Panc1 (cell line): ENCODE measurements around the gene PAFAH1B2. TPM values are rescaled to one million over a fixed set of nuclear protein-coding genes. Genes with fewer than 3 reads are reported as not detected.
A peak's percentile ranks its signal among the peaks of the same experiment; 100 is the strongest.

Experiments
- ATAC-seq: fragments of 200-7000 bp; cut with Tn5 transposase; 2 replicates; pipeline ENCODE4 v1.9.1; 2020; ENCODE audit warnings: mild to moderate bottlenecking, moderate library complexity
- BruUV-seq: library from RNA; stranded (reverse); fragments of 400-500 nt; replicated peaks from 2 replicates; lab custom pipeline; 2021; lab: Mats Ljungman, UMichigan
- CTCF ChIA-PET: fragments of 300-600 bp; sonication (Branson Sonifier 250); formaldehyde crosslinking; loops from one replicate; lab custom pipeline; 2022; ENCODE audit warnings: antibody characterized with exemption; lab: Charles Lee
- POLR2A ChIA-PET: fragments of 300-600 bp; sonication (Branson Sonifier 250); formaldehyde crosslinking; loops from one replicate; lab custom pipeline; 2022; ENCODE audit warnings: antibody characterized with exemption; lab: Charles Lee
- DNase-seq: peaks from one replicate; pipeline ENCODE4 v3.0.0-alpha.2; 2010; ENCODE audit warnings: low read depth, low spot score
- H3K27ac ChIP-seq: 2 replicates; pipeline ENCODE4 v1.5.1; 2011; ENCODE audit warnings: mild to moderate bottlenecking, low read length, inconsistent platforms
- H3K27me3 ChIP-seq: fragments of 200-500 bp; sonication (Bioruptor generic); 2 replicates; pipeline ENCODE4 v1.6.0; 2014; ENCODE audit warnings: low read length, inconsistent platforms; ENCODE audit not compliant: control insufficient read depth, insufficient read depth
- H3K36me3 ChIP-seq: fragments of 200-500 bp; sonication (Bioruptor generic); 2 replicates; pipeline ENCODE4 v1.5.1; 2014; ENCODE audit warnings: inconsistent platforms, mild to moderate bottlenecking, low read length, moderate library complexity; ENCODE audit not compliant: control insufficient read depth, insufficient read depth
- H3K4me1 ChIP-seq: 2 replicates; pipeline ENCODE4 v1.5.1; 2011; ENCODE audit warnings: inconsistent platforms, mild to moderate bottlenecking, low read length, moderate library complexity; ENCODE audit not compliant: control insufficient read depth, insufficient read depth
- H3K4me3 ChIP-seq, 2 experiments: 2 replicates each; pipeline ENCODE4 v1.5.1; 2011 to 2012; ENCODE audit warnings: low read depth in 2 of 2, low read length in 2 of 2, mild to moderate bottlenecking in 2 of 2, inconsistent platforms in 1 of 2, moderate library complexity in 1 of 2
- H3K9me3 ChIP-seq: fragments of 200-500 bp; sonication (Bioruptor generic); 2 replicates; pipeline ENCODE4 v1.5.1; 2014; ENCODE audit warnings: low read depth, mild to moderate bottlenecking, inconsistent platforms, low read length, moderate library complexity; ENCODE audit not compliant: control insufficient read depth, insufficient read depth
- POLR2AphosphoS5 ChIP-seq: IDR thresholded peaks from 2 replicates; pipeline ENCODE4 v1.6.1; 2012; ENCODE audit warnings: mild to moderate bottlenecking, low read depth, low read length, moderate library complexity
- SIN3A ChIP-seq: IDR thresholded peaks from 2 replicates; pipeline ENCODE4 v1.6.1; 2012; ENCODE audit warnings: low read depth, mild to moderate bottlenecking, low read length, moderate library complexity, borderline replicate concordance; ENCODE audit not compliant: insufficient read depth
- TCF7L2 ChIP-seq: IDR thresholded peaks from 2 replicates; pipeline ENCODE4 v1.6.1; 2011; ENCODE audit warnings: mild to moderate bottlenecking, low read depth, low read length, inconsistent platforms
- in situ Hi-C: cut with HindIII; loops from 2 replicates; pipeline ENCODE4 v1.10.0; 2016; ENCODE audit warnings: low sequenced_read_pairs, low pct_unique_long_range_greater_than_20kb
- intact Hi-C: fragments of 100-400 bp; cut with micrococcal nuclease; formaldehyde crosslinking; loops from one replicate; pipeline ENCODE4 v1.10.0; 2022; ENCODE audit not compliant: unreplicated experiment
- total RNA-seq: library from RNA; stranded (reverse); gene quantifications from one replicate; pipeline ENCODE4 v1.2.1, GENCODE V29; 2021; ENCODE audit not compliant: unreplicated experiment
- TF ChIP-seq, protein P1 (sequence below): fragments of 450-650 bp; IDR thresholded peaks from 2 replicates; pipeline ENCODE4 v1.5.1; 2017; ENCODE audit warnings: mild to moderate bottlenecking
- TF ChIP-seq, protein P2 (sequence below), 2 experiments: IDR thresholded peaks; 2 replicates each; pipeline ENCODE4 v1.6.1; 2011 to 2012; ENCODE audit warnings: low read depth in 2 of 2, control low read depth in 1 of 2, low read length in 1 of 2, mild to moderate bottlenecking in 1 of 2, moderate library complexity in 1 of 2; ENCODE audit not compliant: insufficient read depth in 1 of 2

Gene PAFAH1B2
- total RNA-seq, 1 experiment from 2014 or later, result 179 TPM

DNA sequence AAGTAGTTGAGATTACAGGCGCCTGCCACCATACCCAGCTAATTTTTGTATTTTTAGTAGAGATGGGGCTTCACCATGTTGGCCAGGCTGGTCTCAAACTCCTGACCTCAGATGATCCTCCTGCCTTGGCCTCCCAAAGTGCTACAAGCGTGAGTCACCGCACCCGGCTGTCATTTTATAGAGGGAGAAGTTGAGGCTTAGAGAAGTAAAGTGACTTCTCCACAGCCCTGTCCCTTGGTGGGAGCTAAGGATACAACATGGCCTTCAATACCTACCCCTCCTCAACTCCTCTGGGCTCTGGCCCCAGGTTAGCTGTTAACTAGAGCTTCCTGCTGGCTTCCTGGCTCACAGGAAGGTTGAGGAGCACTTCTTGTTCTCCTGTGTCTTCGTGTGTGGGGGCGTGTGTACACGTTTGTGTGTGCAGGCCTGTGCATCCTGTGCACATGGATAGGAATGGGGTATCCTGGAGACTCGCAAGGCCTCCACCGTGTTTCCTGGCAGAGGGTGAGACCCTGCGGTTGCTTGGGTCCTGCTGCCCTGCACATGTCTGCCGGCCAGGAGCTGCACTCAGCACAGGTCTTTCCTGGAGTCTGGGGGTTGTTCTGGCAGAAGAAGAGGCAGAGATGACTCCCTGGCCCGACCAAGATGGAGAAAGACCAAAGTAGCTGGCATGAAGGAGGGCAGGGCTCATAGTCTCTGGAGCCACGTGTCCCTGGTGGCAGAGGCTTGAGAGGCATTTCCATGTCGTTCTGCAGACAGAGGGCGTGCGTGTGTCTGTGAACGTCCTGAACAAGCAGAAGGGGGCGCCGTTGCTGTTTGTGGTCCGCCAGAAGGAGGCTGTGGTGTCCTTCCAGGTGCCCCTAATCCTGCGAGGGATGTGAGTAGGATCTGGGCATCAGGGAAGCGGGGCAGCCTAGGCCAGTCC is 36.8 kb downstream of the PAFAH1B2 start:
- Histone ChIP-seq H3K9me3 (no peaks in the 10 kb centered on the region), H3K27me3 (no peaks in the 10 kb centered on the region), H3K4me1 (peaks cover 20% of the 10 kb centered on the region), H3K4me3 (no peak overlapping the region), H3K27ac (no peak overlapping the region), H3K36me3 (no peaks in the 10 kb centered on the region)
- DNase-seq (peak; percentile 24), ATAC-seq (no peak)
- TF ChIP-seq POLR2AphosphoS5 (no peak), SIN3A (no peak), TCF7L2 (no peak)
- TF ChIP-seq, protein P1, sequence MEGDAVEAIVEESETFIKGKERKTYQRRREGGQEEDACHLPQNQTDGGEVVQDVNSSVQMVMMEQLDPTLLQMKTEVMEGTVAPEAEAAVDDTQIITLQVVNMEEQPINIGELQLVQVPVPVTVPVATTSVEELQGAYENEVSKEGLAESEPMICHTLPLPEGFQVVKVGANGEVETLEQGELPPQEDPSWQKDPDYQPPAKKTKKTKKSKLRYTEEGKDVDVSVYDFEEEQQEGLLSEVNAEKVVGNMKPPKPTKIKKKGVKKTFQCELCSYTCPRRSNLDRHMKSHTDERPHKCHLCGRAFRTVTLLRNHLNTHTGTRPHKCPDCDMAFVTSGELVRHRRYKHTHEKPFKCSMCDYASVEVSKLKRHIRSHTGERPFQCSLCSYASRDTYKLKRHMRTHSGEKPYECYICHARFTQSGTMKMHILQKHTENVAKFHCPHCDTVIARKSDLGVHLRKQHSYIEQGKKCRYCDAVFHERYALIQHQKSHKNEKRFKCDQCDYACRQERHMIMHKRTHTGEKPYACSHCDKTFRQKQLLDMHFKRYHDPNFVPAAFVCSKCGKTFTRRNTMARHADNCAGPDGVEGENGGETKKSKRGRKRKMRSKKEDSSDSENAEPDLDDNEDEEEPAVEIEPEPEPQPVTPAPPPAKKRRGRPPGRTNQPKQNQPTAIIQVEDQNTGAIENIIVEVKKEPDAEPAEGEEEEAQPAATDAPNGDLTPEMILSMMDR, result no peak; the same call in 1 of the 2 replicates
- TF ChIP-seq, protein P2, sequence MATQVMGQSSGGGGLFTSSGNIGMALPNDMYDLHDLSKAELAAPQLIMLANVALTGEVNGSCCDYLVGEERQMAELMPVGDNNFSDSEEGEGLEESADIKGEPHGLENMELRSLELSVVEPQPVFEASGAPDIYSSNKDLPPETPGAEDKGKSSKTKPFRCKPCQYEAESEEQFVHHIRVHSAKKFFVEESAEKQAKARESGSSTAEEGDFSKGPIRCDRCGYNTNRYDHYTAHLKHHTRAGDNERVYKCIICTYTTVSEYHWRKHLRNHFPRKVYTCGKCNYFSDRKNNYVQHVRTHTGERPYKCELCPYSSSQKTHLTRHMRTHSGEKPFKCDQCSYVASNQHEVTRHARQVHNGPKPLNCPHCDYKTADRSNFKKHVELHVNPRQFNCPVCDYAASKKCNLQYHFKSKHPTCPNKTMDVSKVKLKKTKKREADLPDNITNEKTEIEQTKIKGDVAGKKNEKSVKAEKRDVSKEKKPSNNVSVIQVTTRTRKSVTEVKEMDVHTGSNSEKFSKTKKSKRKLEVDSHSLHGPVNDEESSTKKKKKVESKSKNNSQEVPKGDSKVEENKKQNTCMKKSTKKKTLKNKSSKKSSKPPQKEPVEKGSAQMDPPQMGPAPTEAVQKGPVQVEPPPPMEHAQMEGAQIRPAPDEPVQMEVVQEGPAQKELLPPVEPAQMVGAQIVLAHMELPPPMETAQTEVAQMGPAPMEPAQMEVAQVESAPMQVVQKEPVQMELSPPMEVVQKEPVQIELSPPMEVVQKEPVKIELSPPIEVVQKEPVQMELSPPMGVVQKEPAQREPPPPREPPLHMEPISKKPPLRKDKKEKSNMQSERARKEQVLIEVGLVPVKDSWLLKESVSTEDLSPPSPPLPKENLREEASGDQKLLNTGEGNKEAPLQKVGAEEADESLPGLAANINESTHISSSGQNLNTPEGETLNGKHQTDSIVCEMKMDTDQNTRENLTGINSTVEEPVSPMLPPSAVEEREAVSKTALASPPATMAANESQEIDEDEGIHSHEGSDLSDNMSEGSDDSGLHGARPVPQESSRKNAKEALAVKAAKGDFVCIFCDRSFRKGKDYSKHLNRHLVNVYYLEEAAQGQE (IDR thresholded peaks at IDR 0.05; ENCODE audit: insufficient read depth in 1 of 2, low read depth in 2 of 2, low read length in 1 of 2), result no peak
- intact Hi-C loops (no loop called here), in situ Hi-C loops (no loop called here)
- CTCF ChIA-PET, result interaction anchor here (0.7 to 1.5 kb wide), 6 partner anchors 19 to 438 kb away, joined by 3 to 10 read pairs (median 5); partner anchors contain the start of gene PCSK7
- no TSS peak for BruUV-seq
- POLR2A ChIA-PET, result no interaction called here

DNA sequence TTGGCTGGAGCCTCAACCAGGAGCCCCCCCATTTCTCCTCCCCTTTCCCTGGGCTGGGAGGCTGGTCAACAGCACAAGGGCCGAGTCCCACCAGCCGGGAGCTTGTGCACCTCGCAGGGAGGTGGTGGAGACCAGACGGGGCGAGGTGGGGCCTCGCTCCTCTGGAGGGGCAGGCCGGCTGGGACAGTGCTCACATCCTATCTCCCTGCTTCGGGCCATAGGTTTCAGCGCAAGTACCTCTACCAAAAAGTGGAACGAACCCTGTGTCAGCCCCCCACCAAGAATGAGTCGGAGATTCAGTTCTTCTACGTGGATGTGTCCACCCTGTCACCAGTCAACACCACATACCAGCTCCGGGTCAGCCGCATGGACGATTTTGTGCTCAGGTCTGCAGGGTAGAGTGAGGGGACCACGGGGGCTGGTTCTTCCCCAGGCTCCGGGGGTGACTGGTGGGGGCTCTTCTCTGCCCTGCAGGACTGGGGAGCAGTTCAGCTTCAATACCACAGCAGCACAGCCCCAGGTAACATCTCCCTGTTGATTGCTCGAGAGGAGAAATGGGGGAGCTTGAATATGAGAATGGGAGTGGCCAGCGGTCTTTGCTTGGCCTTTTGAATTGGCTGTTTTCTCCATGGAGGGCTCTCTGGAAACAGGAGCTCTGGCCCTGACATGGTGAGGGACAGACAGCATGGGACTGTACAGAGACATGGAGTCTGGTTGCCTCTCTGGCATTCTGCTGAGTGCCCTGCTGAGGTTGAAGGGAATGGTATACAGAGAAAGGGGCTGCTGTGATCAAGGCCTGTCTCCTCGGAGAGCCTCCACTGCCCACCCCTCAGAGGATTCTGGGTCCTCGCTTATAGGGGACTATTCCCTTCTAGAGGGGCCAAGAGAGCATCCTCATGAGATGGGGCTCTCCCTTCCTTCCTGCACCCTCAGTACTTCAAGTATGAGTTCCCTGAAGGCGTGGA is 37.8 kb downstream of the PAFAH1B2 start:
- no TSS peak for BruUV-seq
- peaks cover 19% of the 10 kb centered on the region for H3K4me1 ChIP-seq
- in situ Hi-C loops (no loop called here), intact Hi-C loops (no loop called here)
- H3K9me3 ChIP-seq, result no peaks in the 10 kb centered on the region
- TF ChIP-seq, protein P2 (IDR thresholded peaks at IDR 0.05; ENCODE audit: insufficient read depth in 1 of 2, low read depth in 2 of 2, low read length in 1 of 2), result no peak
- TF ChIP-seq, protein P1, result no peak
- TF ChIP-seq TCF7L2 (no peak), POLR2AphosphoS5 (no peak), SIN3A (no peak)
- no peaks in the 10 kb centered on the region for H3K27me3 ChIP-seq
- DNase-seq (no peak), ATAC-seq (no peak)
- H3K27ac ChIP-seq, result no peak overlapping the region
- CTCF ChIA-PET, result interaction anchor here (0.7 to 1.4 kb wide), 2 partner anchors 44 to 50 kb away, joined by 3 to 6 read pairs; partner anchors contain the start of gene PCSK7
- no peak overlapping the region for H3K4me3 ChIP-seq
- no peaks in the 10 kb centered on the region for H3K36me3 ChIP-seq
- POLR2A ChIA-PET, result no interaction called here
